K562 (cell line): ENCODE data around the gene EXD2. TPM values are rescaled to one million over a fixed set of nuclear protein-coding genes. Genes with fewer than 3 reads are reported as not detected.

ENCODE experiments used
- CXXC5 ChIP-seq: fragments of 250-450 bp; sonication (Bioruptor Pico); IDR thresholded peaks from 2 replicates; pipeline ENCODE4 v1.8.0; 2022; ENCODE audit warnings: inconsistent platforms, mild to moderate bottlenecking, moderate library complexity
- MCM5 ChIP-seq: fragments of 450-650 bp; IDR thresholded peaks from 2 replicates; pipeline ENCODE4 v1.6.1; 2016; ENCODE audit warnings: low read depth
- NBN ChIP-seq: fragments of 450-650 bp; IDR thresholded peaks from 2 replicates; pipeline ENCODE4 v1.6.1; 2016; ENCODE audit warnings: low read depth, mild to moderate bottlenecking
- PHF20 ChIP-seq: fragments of 450-650 bp; IDR thresholded peaks from 2 replicates; pipeline ENCODE4 v1.6.1; 2018; ENCODE audit not compliant: partially characterized antibody
- SMARCA5 ChIP-seq: fragments of 450-650 bp; IDR thresholded peaks from 2 replicates; pipeline ENCODE4 v1.6.1; 2016
- YBX1 ChIP-seq: fragments of 450-650 bp; IDR thresholded peaks from 2 replicates; pipeline ENCODE4 v1.7.1; 2016; ENCODE audit warnings: mild to moderate bottlenecking
- ZNF23 ChIP-seq: fragments of 250-450 bp; sonication (Bioruptor Pico); IDR thresholded peaks from 2 replicates; pipeline ENCODE4 v1.4.0; 2020; ENCODE audit warnings: mild to moderate bottlenecking
- polyA plus RNA-seq, 8 experiments: library from polyadenylated mRNA; depleted of rRNA in 4 of 8; stranded (reverse) in 5 of 8; unstranded in 3 of 8; fragments of >200 nt; fragmentation: Nextera tagmentation in 2 of 8; fragmentation: Illumina TruSeq in 1 of 8; extraction: Ambion mirVana in 2 of 8; extraction: Trizol in 1 of 8; gene quantifications; 2 replicates each; pipeline versions ENCODE4 v1.2.1 to v1.2.3, GENCODE V29; 2011 to 2014; ENCODE audit warnings: inconsistent platforms in 1 of 8, missing spikeins in 1 of 8
- total RNA-seq, 7 experiments: library from RNA; depleted of rRNA in 6 of 7; stranded (reverse); fragments of >200 nt in 6 of 7; fragmentation: Illumina TruSeq in 2 of 7; extraction: Trizol in 2 of 7; gene quantifications; 2 replicates each; pipeline versions ENCODE4 v1.2.1 to v1.2.3, GENCODE V29; 2011 to 2021; ENCODE audit warnings: low replicate concordance in 1 of 7
- TF ChIP-seq, protein P1 (sequence below): fragments of 450-650 bp; conservative IDR thresholded peaks from 2 replicates; pipeline ENCODE4 v1.6.1; 2016; ENCODE audit warnings: missing genetic modification characterization, low read depth, mild to moderate bottlenecking, missing compliant biosample characterization, moderate library complexity
- TF ChIP-seq, protein P2 (sequence below): fragments of 250-450 bp; sonication (Bioruptor Pico); IDR thresholded peaks from 2 replicates; pipeline ENCODE4 v1.5.0; 2020; ENCODE audit warnings: mild to moderate bottlenecking
- TF ChIP-seq, protein P3 (sequence below): fragments of 450-650 bp; IDR thresholded peaks from 2 replicates; pipeline ENCODE4 v1.6.1; 2016; ENCODE audit warnings: missing biosample characterization, missing genetic modification characterization
- TF ChIP-seq, protein P4 (sequence below), 2 experiments: fragments of 450-650 bp; formaldehyde crosslinking in 1 of 2; IDR thresholded peaks; 2 replicates each; pipeline versions ENCODE4 v1.4.0 to v1.6.1; 2014 to 2020; ENCODE audit warnings: mild to moderate bottlenecking in 2 of 2, borderline replicate concordance in 1 of 2, low read depth in 1 of 2
- TF ChIP-seq, protein P5 (sequence below): IDR thresholded peaks from 2 replicates; pipeline ENCODE4 v1.6.1; 2011; ENCODE audit warnings: borderline replicate concordance, low read depth, mild to moderate bottlenecking, moderate library complexity, low read length; ENCODE audit not compliant: insufficient read depth, poor library complexity, severe bottlenecking

The EXD2 gene
- total and polyA plus RNA-seq, 9 of the 15 experiments (the other 6 are each of a cell fraction or from before 2014, with no cell fraction given) = 1.6 to 7.5 (median 3.7) TPM

DNA sequence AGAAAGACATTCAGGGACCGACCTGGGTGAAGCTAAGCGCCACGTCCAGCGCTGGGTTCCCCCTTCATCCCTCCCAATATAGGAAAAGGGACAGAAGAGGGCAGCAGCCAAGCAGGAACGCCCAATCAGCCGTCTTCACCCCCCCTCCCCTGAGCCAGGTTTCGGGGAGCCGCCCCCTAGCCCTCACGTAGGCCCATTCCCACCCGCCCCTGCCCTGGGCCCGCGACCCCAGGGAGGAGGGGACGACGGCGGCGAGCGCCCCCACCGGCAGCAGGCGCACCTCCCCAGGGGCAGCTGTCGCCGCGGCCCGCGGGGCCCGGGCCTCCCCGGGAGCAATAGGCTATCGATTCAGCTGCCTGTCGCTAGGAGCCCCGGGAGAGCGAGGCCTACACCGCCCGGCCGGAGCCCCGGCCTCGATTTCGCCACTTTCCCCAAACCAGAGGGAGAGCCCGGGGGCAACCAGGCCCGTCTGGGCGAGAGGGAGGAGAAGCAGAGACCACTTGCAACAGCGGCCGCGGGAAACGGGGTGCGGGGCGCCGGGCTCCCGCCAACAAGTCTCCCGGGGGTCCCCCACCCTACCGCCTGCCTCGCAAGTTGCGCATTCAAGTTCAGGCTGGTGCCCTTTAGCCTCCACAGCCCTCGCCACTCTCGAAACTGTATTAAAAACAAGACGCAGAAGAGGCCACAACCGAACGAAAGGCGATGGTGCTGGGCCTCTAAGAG lies 39.7 kb upstream of the EXD2 start (continued):
- TF ChIP-seq, protein P1, sequence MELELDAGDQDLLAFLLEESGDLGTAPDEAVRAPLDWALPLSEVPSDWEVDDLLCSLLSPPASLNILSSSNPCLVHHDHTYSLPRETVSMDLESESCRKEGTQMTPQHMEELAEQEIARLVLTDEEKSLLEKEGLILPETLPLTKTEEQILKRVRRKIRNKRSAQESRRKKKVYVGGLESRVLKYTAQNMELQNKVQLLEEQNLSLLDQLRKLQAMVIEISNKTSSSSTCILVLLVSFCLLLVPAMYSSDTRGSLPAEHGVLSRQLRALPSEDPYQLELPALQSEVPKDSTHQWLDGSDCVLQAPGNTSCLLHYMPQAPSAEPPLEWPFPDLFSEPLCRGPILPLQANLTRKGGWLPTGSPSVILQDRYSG (tag) = no peak
- no peak for TF ChIP-seq MCM5
- TF ChIP-seq, protein P2, sequence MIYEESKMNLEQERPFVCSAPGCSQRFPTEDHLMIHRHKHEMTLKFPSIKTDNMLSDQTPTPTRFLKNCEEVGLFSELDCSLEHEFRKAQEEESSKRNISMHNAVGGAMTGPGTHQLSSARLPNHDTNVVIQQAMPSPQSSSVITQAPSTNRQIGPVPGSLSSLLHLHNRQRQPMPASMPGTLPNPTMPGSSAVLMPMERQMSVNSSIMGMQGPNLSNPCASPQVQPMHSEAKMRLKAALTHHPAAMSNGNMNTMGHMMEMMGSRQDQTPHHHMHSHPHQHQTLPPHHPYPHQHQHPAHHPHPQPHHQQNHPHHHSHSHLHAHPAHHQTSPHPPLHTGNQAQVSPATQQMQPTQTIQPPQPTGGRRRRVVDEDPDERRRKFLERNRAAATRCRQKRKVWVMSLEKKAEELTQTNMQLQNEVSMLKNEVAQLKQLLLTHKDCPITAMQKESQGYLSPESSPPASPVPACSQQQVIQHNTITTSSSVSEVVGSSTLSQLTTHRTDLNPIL (CRISPR knock-in tag) = no peak
- TF ChIP-seq, protein P3, sequence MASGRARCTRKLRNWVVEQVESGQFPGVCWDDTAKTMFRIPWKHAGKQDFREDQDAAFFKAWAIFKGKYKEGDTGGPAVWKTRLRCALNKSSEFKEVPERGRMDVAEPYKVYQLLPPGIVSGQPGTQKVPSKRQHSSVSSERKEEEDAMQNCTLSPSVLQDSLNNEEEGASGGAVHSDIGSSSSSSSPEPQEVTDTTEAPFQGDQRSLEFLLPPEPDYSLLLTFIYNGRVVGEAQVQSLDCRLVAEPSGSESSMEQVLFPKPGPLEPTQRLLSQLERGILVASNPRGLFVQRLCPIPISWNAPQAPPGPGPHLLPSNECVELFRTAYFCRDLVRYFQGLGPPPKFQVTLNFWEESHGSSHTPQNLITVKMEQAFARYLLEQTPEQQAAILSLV = no peak
- no peak for TF ChIP-seq YBX1
- TF ChIP-seq, protein P4, sequence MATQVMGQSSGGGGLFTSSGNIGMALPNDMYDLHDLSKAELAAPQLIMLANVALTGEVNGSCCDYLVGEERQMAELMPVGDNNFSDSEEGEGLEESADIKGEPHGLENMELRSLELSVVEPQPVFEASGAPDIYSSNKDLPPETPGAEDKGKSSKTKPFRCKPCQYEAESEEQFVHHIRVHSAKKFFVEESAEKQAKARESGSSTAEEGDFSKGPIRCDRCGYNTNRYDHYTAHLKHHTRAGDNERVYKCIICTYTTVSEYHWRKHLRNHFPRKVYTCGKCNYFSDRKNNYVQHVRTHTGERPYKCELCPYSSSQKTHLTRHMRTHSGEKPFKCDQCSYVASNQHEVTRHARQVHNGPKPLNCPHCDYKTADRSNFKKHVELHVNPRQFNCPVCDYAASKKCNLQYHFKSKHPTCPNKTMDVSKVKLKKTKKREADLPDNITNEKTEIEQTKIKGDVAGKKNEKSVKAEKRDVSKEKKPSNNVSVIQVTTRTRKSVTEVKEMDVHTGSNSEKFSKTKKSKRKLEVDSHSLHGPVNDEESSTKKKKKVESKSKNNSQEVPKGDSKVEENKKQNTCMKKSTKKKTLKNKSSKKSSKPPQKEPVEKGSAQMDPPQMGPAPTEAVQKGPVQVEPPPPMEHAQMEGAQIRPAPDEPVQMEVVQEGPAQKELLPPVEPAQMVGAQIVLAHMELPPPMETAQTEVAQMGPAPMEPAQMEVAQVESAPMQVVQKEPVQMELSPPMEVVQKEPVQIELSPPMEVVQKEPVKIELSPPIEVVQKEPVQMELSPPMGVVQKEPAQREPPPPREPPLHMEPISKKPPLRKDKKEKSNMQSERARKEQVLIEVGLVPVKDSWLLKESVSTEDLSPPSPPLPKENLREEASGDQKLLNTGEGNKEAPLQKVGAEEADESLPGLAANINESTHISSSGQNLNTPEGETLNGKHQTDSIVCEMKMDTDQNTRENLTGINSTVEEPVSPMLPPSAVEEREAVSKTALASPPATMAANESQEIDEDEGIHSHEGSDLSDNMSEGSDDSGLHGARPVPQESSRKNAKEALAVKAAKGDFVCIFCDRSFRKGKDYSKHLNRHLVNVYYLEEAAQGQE (IDR thresholded peaks at IDR 0.05; ENCODE audit: borderline replicate concordance) = peak; percentile 80
- TF ChIP-seq, protein P4 (CRISPR knock-in tag; IDR thresholded peaks at IDR 0.05; ENCODE audit: low read depth) = no peak
- peak; percentile 69 for TF ChIP-seq CXXC5 (CRISPR knock-in tag)
- no peak for TF ChIP-seq NBN
- TF ChIP-seq, protein P5, sequence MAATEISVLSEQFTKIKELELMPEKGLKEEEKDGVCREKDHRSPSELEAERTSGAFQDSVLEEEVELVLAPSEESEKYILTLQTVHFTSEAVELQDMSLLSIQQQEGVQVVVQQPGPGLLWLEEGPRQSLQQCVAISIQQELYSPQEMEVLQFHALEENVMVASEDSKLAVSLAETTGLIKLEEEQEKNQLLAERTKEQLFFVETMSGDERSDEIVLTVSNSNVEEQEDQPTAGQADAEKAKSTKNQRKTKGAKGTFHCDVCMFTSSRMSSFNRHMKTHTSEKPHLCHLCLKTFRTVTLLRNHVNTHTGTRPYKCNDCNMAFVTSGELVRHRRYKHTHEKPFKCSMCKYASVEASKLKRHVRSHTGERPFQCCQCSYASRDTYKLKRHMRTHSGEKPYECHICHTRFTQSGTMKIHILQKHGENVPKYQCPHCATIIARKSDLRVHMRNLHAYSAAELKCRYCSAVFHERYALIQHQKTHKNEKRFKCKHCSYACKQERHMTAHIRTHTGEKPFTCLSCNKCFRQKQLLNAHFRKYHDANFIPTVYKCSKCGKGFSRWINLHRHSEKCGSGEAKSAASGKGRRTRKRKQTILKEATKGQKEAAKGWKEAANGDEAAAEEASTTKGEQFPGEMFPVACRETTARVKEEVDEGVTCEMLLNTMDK = peak; percentile 50
- TF ChIP-seq SMARCA5 = no peak
- TF ChIP-seq PHF20 = peak; percentile 81
- TF ChIP-seq ZNF23 (CRISPR knock-in tag) = no peak
